ENCODE results near the gene CERS6. TPM values are rescaled to one million over a fixed set of nuclear protein-coding genes. Genes with fewer than 3 reads are reported as not detected.

The CERS6 gene
- total and polyA plus RNA-seq, 3 experiments from 2014 or later: 3.6 to 7.8 (median 7.7) TPM

DNA sequence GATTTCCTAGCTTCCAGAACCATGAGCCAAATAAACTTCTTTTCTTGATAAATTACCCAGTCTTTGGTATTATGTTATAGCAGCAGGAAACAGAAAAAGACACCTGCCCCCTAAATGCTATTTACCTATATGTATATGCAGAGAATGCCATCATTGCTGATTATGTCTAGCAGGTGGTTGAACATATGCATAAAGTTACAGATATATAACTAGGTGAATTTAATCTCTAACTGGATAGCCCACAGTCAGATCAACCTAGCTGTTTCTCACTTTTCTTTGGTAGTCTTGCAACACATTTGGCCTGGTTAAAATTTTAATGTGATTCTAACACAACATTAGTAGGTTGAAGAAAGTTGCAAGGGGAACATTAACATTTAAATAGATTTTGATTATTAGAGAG is 7.1 kb upstream of the CERS6 start:
- DNase-seq: no peak
- Histone ChIP-seq H3K4me1 (ENCODE audit: insufficient read depth, low read length) (peaks cover 31% of the 10 kb centered on the region), H3K9me3 (ENCODE audit: low read length) (no peaks in the 10 kb centered on the region), H3K36me3 (ENCODE audit: insufficient read depth, low read length) (no peaks in the 10 kb centered on the region), H3K4me3 (ENCODE audit: low read length) (no peak overlapping the region), H3K27me3 (ENCODE audit: insufficient read depth, low read length, poor library complexity, severe bottlenecking) (no peaks in the 10 kb centered on the region), H3K27ac (ENCODE audit: low read depth, low read length) (no peak overlapping the region)
- peaks cover 0 to 3% of the 10 kb centered on the region in 2 donors for H3K27me3 Mint-ChIP-seq
- no peak overlapping the region for H3K27ac Mint-ChIP-seq
- peaks cover 0 to 9% (median 4%) of the 10 kb centered on the region in 5 donors for H3K9me3 Mint-ChIP-seq
- H3K36me3 Mint-ChIP-seq: peaks cover 0 to 8% (median 5%) of the 10 kb centered on the region in 3 donors
- POLR2A ChIA-PET: no interaction called here
- CTCF ChIA-PET: no interaction called here
- H3K4me1 Mint-ChIP-seq: peaks cover 0 to 5% (median 3%) of the 10 kb centered on the region in 3 donors
- no peak overlapping the region for H3K4me3 Mint-ChIP-seq

DNA sequence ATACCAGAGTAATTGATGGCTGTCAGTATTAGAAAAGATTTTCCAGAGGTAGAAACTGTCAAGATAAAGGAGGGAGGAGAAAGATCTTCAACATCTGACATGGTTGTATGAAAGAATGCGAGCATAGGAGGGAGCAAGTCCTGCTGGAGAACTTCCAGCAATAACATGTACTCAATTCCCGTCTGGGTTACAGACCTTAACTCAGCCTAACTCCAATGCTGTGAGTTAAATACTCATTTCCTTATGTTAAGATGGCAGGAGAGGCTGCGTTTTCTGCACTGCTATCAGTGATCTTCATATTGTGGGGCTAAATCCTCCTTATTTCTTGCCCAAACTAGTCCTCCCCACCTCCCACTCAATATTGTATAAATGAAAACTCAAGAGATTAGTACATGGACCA is 6.7 kb upstream of the CERS6 start:
- POLR2A ChIA-PET: no interaction called here
- no peaks in the 10 kb centered on the region for H3K9me3 ChIP-seq (ENCODE audit: low read length)

DNA sequence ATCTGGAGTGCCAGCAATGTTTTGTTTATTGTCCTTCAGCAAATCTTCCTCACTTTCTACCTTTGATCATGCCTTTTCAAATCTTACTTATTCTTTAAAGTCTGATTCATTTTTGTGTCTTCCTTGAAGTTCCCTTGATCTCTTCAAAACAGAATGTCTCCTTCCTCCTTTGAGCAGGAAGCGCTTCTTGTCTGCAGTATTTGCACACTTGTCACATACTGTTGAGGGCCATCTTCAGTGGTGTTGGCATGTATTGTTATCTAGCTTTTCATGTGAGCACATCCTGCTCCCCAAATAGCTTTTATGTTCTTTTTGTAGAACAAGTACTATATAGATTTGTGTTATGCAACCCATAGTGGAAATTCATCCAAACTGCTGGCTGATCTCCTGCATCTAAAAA is 5.9 kb upstream of the CERS6 start:
- H3K27ac Mint-ChIP-seq: peak overlapping the region in 1 of 8 donors; percentile 51
- POLR2A ChIA-PET: no interaction called here

More for the DNA sequence above, 6.7 kb upstream of the CERS6 start:
- H3K4me3 Mint-ChIP-seq: no peak overlapping the region
- no peak overlapping the region for H3K27ac Mint-ChIP-seq
- no peak overlapping the region for H3K27ac ChIP-seq (ENCODE audit: low read depth, low read length)
- no peak overlapping the region for H3K4me3 ChIP-seq (ENCODE audit: low read length)
- H3K36me3 Mint-ChIP-seq: peaks cover 0 to 8% (median 5%) of the 10 kb centered on the region in 3 donors
- H3K27me3 ChIP-seq (ENCODE audit: insufficient read depth, low read length, poor library complexity, severe bottlenecking): no peaks in the 10 kb centered on the region
- DNase-seq: no peak
- peaks cover 31% of the 10 kb centered on the region for H3K4me1 ChIP-seq (ENCODE audit: insufficient read depth, low read length)
- CTCF ChIA-PET: no interaction called here
- H3K36me3 ChIP-seq (ENCODE audit: insufficient read depth, low read length): no peaks in the 10 kb centered on the region
- peaks cover 0 to 9% (median 4%) of the 10 kb centered on the region in 5 donors for H3K9me3 Mint-ChIP-seq
- H3K27me3 Mint-ChIP-seq: peaks cover 0 to 3% of the 10 kb centered on the region in 2 donors
- peaks cover 0 to 5% (median 3%) of the 10 kb centered on the region in 3 donors for H3K4me1 Mint-ChIP-seq

DNA sequence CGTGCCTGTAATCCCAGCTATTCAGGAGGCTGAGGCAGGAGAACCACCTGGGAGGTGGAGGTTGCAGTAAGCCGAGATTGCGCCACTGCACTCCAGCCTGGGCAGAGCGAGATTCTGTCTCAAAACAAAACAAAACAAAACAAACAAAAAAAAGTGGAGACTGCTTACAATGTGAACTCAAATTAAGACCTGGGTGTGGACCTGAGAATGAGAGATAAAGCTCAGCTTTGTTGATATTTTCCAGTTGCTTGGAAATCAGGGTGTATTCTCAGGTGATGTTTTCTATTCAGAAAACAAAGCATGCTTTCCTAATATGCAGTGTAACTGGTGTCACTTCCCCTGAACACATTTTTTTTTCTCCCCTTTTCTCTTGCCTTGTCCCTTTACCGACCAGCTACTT is 5.3 kb upstream of the CERS6 start:
- Mint-ChIP-seq H3K27me3 (peaks cover 0 to 2% of the 10 kb centered on the region in 2 donors), H3K4me3 (no peak overlapping the region), H3K4me1 (peaks cover 0 to 5% (median 3%) of the 10 kb centered on the region in 3 donors), H3K27ac (no peak overlapping the region), H3K36me3 (peaks cover 0 to 5% (median 4%) of the 10 kb centered on the region in 3 donors), H3K9me3 (peaks cover 0 to 5% (median 3%) of the 10 kb centered on the region in 5 donors)
- Histone ChIP-seq H3K27ac (ENCODE audit: low read depth, low read length) (no peak overlapping the region), H3K27me3 (ENCODE audit: insufficient read depth, low read length, poor library complexity, severe bottlenecking) (no peaks in the 10 kb centered on the region), H3K4me1 (ENCODE audit: insufficient read depth, low read length) (peaks cover 37% of the 10 kb centered on the region), H3K4me3 (ENCODE audit: low read length) (no peak overlapping the region), H3K9me3 (ENCODE audit: low read length) (no peaks in the 10 kb centered on the region), H3K36me3 (ENCODE audit: insufficient read depth, low read length) (no peaks in the 10 kb centered on the region)
- POLR2A ChIA-PET: no interaction called here
- DNase-seq: no peak
- CTCF ChIA-PET: no interaction called here

More for the DNA sequence above, 5.9 kb upstream of the CERS6 start:
- no peaks in the 10 kb centered on the region for H3K27me3 ChIP-seq (ENCODE audit: insufficient read depth, low read length, poor library complexity, severe bottlenecking)
- peak in 1 of 5 donors; percentile 45 for DNase-seq
- H3K27ac ChIP-seq (ENCODE audit: low read depth, low read length): no peak overlapping the region
- Mint-ChIP-seq H3K27me3 (peaks cover 0 to 3% of the 10 kb centered on the region in 2 donors), H3K9me3 (peaks cover 0 to 9% (median 4%) of the 10 kb centered on the region in 5 donors), H3K4me3 (no peak overlapping the region), H3K4me1 (peaks cover 0 to 5% (median 3%) of the 10 kb centered on the region in 3 donors), H3K36me3 (peaks cover 0 to 5% (median 4%) of the 10 kb centered on the region in 3 donors)
- no peak overlapping the region for H3K4me3 ChIP-seq (ENCODE audit: low read length)
- no peaks in the 10 kb centered on the region for H3K9me3 ChIP-seq (ENCODE audit: low read length)
- CTCF ChIA-PET: no interaction called here
- H3K36me3 ChIP-seq (ENCODE audit: insufficient read depth, low read length): no peaks in the 10 kb centered on the region
- peaks cover 33% of the 10 kb centered on the region for H3K4me1 ChIP-seq (ENCODE audit: insufficient read depth, low read length)

DNA sequence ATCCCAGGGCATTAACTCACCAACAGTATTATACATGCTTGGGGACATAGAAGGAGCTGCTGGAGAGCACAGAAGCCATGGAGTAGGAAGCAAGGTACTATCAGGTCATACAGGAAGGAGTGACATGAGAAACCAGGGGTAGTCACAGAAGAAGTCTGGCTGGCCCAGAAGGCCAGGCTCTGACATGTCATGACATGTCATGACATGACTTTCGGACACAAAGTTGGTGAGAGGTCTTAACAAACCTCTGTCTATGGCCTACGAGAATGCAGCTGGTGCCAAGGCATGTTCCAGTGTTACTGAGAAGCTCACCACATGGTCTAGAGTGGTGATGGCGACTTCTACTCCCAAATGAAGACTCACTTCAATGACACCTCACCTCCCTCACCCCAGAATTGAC is 3.3 kb upstream of the CERS6 start:
- Histone ChIP-seq H3K4me1 (ENCODE audit: insufficient read depth, low read length) (peaks cover 38% of the 10 kb centered on the region), H3K27ac (ENCODE audit: low read depth, low read length) (no peak overlapping the region), H3K4me3 (ENCODE audit: low read length) (no peak overlapping the region), H3K36me3 (ENCODE audit: insufficient read depth, low read length) (no peaks in the 10 kb centered on the region), H3K27me3 (ENCODE audit: insufficient read depth, low read length, poor library complexity, severe bottlenecking) (no peaks in the 10 kb centered on the region), H3K9me3 (ENCODE audit: low read length) (no peaks in the 10 kb centered on the region)
- ChIA-PET POLR2A (no interaction called here), CTCF (no interaction called here)
- H3K36me3 Mint-ChIP-seq: no peaks in the 10 kb centered on the region
- H3K9me3 Mint-ChIP-seq: no peaks in the 10 kb centered on the region
- no peak overlapping the region for H3K4me3 Mint-ChIP-seq
- H3K4me1 Mint-ChIP-seq: peaks cover 9 to 11% (median 9%) of the 10 kb centered on the region in 3 donors
- H3K27me3 Mint-ChIP-seq: peaks cover 0 to 8% of the 10 kb centered on the region in 2 donors
- no peak for DNase-seq
- no peak overlapping the region for H3K27ac Mint-ChIP-seq

DNA sequence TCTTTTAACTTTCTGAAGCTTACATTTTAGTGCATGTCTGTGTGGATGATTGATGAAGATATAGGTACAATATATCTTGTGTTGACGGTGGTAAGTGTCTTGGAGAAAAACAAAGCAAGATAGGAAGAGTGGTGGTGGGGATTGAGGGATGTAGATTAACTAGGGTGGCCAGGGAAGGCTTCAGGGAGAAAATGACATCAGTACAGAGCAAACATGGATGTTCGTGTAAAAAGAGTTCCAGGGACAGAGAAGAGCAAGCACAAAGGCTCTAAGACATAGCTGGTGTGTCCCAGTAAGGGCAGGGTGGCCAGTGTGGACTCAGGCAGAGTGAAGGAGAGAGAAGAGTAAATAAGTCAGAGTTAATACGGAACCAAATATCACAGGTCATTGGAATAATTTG is 2.7 kb upstream of the CERS6 start:
- peaks cover 44% of the 10 kb centered on the region for H3K4me1 ChIP-seq (ENCODE audit: insufficient read depth, low read length)
- Mint-ChIP-seq H3K4me3 (no peak overlapping the region), H3K27ac (no peak overlapping the region), H3K36me3 (no peaks in the 10 kb centered on the region), H3K4me1 (peaks cover 15 to 18% (median 15%) of the 10 kb centered on the region in 3 donors), H3K27me3 (peaks cover 0 to 8% of the 10 kb centered on the region in 2 donors), H3K9me3 (no peaks in the 10 kb centered on the region)
- no peak for DNase-seq
- H3K4me3 ChIP-seq (ENCODE audit: low read length): no peak overlapping the region
- H3K36me3 ChIP-seq (ENCODE audit: insufficient read depth, low read length): no peaks in the 10 kb centered on the region
- ChIA-PET POLR2A (no interaction called here), CTCF (no interaction called here)
- no peaks in the 10 kb centered on the region for H3K27me3 ChIP-seq (ENCODE audit: insufficient read depth, low read length, poor library complexity, severe bottlenecking)
- no peaks in the 10 kb centered on the region for H3K9me3 ChIP-seq (ENCODE audit: low read length)
- H3K27ac ChIP-seq (ENCODE audit: low read depth, low read length): no peak overlapping the region

DNA sequence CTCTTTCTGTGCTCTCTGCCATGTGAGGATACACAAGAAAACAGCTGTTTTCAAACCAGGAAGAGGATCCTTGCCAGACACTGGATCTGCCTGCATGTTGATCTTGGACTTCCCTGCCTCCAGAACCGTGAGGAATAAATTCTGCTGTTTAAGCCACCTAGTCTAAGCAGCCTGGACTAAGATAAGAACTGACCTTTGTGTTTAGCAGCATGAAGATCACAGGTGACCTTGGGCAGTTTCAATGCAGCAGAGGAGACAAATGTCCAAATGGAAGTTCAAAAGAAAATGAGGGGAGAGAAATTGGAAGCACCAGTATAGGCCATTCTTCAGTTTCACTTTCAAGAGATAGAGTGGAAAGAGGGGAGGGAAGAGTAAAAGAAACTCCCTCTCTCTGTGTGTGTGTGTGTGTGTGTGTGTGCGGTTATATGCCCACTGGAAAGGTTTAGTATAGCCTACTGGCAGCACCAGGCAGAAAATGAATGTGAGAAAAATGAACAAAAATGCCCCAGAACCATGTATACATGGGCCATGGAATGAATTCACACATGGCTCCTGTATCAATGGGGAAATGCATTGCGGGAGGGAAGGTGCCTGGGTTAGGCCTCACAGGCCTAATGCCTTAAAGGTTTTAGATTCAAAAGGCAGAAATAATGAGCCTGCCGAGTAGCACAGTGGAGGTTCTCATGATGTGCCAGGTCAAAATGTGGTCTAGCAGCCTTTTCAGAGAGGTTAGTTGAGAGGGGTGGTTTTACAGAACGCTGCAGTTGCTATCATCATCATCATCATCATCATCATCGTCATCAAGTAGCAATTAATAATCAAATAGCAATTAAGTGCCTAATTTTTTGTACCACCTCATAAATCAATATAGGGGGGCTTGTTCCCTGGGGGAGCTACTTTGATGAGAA is 1.1 kb upstream of the CERS6 start:
- Mint-ChIP-seq H3K4me1 (peaks cover 15 to 32% (median 20%) of the 10 kb centered on the region in 3 donors), H3K27me3 (peaks cover 0 to 8% of the 10 kb centered on the region in 2 donors), H3K27ac (no peak overlapping the region), H3K9me3 (no peaks in the 10 kb centered on the region), H3K4me3 (no peak overlapping the region), H3K36me3 (no peaks in the 10 kb centered on the region)
- peaks cover 33% of the 10 kb centered on the region for H3K4me1 ChIP-seq (ENCODE audit: insufficient read depth, low read length)
- no peaks in the 10 kb centered on the region for H3K36me3 ChIP-seq (ENCODE audit: insufficient read depth, low read length)
- CTCF ChIA-PET: no interaction called here
- H3K4me3 ChIP-seq (ENCODE audit: low read length): no peak overlapping the region
- DNase-seq: no peak
- no peaks in the 10 kb centered on the region for H3K9me3 ChIP-seq (ENCODE audit: low read length)
- H3K27me3 ChIP-seq (ENCODE audit: insufficient read depth, low read length, poor library complexity, severe bottlenecking): no peaks in the 10 kb centered on the region
- POLR2A ChIA-PET: no interaction called here
- H3K27ac ChIP-seq (ENCODE audit: low read depth, low read length): no peak overlapping the region

DNA sequence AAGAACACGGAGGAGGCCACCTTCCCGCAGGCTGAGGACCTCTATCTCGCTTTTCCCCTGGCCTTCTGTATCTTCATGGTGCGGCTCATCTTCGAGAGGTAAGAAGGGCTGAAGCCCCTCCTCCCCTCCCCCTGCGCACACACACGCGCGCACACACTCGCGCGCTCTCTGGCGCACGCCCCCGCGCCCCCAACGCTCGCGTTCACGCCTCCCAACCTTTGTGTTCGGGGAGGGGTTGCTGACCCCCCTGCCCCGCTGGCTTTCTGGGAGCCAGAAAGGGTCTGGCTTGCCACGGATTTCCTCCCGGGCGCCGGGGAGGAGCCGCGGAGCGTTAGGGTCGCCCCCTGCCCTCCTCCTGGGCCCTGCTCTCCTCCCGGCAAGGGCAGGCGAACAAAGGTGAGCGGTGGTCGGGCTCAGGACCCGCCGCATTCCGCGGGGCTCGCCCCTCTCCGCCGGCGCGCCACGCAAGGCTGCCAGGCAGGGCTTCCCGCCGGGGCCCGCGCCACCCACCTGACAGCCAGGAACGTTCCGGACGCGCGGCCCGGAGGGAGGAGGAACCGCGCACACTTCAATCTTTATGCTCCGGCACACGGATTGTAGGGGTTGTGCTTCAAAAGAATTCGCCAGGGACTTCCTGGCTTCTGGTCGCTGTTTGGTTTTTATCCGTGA is 583 bp downstream of the CERS6 start:
- H3K36me3 ChIP-seq (ENCODE audit: insufficient read depth, low read length): no peaks in the 10 kb centered on the region
- Mint-ChIP-seq H3K4me3 (peak overlapping the region in 3 of 7 donors; percentile 72 to 92 (median 86)), H3K36me3 (peaks cover 0 to 3% (median 0%) of the 10 kb centered on the region in 3 donors), H3K27me3 (peaks cover 0 to 8% of the 10 kb centered on the region in 2 donors), H3K9me3 (no peaks in the 10 kb centered on the region), H3K4me1 (peaks cover 15 to 40% (median 25%) of the 10 kb centered on the region in 3 donors), H3K27ac (peak overlapping the region in 3 of 8 donors; percentile 4 to 64 (median 33))
- POLR2A ChIA-PET: no interaction called here
- DNase-seq: peak in 2 of 5 donors; percentile 7 to 53
- H3K4me3 ChIP-seq (ENCODE audit: low read length): peak overlapping the region; percentile 46
- H3K9me3 ChIP-seq (ENCODE audit: low read length): no peaks in the 10 kb centered on the region
- peak overlapping the region; percentile 1 for H3K27ac ChIP-seq (ENCODE audit: low read depth, low read length)
- H3K27me3 ChIP-seq (ENCODE audit: insufficient read depth, low read length, poor library complexity, severe bottlenecking): no peaks in the 10 kb centered on the region
- CTCF ChIA-PET: no interaction called here
- H3K4me1 ChIP-seq (ENCODE audit: insufficient read depth, low read length): peaks cover 17% of the 10 kb centered on the region
